ENCODE results near the gene CDH4.
"Not testable (repeated sequence)": the region's sequence is repeated elsewhere in the genome, so short reads cannot be mapped to it uniquely, and the experiment has no call there.

CDH4 gene

DNA sequence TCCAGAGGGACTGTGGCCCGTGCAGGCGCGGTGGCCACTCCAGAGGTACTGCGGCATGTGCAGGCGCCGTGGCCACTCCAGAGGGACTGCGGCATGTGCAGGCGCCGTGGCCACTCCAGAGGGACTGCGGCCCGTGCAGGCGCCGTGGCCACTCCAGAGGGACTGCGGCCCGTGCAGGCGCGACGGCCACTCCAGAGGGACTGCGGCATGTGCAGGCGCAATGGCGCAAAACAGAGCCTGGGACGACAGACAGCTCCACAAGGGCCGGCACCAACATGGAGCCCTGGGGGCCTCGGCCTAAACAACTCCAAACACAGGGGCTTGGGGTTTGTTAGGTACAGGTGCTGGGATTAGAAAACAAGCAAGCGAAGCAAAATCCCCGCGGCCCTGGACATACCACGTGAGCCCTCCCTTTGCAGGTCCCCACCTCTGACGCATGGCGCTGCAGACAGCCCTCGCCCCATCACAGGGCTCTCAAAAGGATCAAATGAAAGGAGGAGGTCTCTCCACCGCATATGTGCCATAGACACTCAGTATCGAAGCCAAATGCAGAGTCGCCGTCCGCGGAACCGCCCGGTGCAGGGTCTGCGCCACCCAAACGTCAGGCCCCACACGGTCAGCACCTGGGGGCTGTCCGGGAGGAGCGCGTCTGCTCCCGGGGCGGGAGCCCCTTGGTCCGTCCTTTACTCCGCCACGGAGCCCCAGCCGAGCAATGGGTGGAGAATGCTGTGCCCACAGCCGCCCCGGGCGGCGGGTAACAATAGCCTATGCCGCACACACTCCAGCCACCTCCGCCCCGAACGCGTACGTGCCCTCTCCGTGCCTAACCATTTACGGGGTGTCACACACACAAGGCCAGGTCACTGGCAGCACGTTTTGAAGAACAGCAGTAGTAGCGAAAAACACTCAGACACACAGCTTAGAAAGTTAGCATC lies 727.9 kb downstream of the CDH4 start:
- no peak for TF ChIP-seq CTCF (IDR thresholded peaks at IDR 0.05; ENCODE audit: low read length, missing control alignments)
- no peak for DNase-seq (ENCODE audit: low read depth)

DNA sequence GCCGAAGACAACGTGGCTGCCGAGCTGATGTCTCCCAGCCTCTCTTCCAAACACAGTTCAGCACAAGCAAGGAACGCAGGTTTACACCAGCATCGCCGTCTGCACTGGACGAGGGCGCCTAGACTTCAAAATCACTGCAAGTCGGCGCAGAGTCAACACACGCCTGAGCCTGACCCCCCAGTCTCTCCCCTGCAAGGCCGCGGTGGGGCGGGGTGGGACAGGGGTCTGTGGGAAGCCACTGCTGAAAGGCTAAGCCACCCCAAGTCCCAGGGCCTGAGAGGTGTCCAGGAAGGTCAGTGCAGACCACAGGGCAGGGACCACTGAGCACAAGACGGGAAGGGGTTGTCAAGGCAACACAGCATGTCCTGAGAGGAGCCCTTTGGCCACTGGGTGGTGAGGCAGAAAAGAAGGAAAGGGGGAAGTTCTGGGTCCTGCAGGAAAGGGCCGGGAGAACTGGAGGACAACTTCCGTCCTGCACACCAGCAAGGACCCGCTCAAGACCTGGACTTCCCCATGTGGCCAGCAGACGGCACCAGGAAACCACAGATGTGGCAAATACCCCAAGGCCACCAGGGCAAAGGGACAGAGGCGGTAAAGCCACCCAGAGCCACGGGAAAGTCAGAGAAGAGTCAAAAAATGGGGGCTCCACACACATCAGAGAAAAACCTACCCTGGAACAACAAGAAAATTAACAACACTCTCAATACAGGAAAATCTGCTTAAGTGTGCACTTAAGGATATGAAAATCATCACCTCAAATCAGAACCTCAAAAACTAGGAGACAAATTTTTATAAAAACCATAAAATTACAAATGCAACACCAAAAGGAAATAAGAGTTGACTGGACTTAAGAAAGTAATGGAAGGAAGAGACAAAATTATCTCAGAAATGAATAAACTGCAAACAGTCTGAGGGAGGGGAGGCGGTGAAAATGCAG lies 728.9 kb downstream of the CDH4 start:
- no peak overlapping the region for H3K4me3 ChIP-seq (replicated peaks; ENCODE audit: low read depth, low read length)
- peak; percentile 53 for DNase-seq (ENCODE audit: low read depth)
- TF ChIP-seq CTCF (IDR thresholded peaks at IDR 0.05; ENCODE audit: low read length, missing control alignments): peak; percentile 73

More for the DNA sequence above, 727.9 kb downstream of the CDH4 start:
- no peak overlapping the region for H3K4me3 ChIP-seq (replicated peaks; ENCODE audit: low read depth, low read length)

- not testable (repeated sequence) for DNase-seq (ENCODE audit: low read depth); H3K4me3 ChIP-seq (replicated peaks; ENCODE audit: low read depth, low read length)
These were observed 729.6 kb downstream of the CDH4 start for GRCh38 chr20:61981691-61982090.

DNA sequence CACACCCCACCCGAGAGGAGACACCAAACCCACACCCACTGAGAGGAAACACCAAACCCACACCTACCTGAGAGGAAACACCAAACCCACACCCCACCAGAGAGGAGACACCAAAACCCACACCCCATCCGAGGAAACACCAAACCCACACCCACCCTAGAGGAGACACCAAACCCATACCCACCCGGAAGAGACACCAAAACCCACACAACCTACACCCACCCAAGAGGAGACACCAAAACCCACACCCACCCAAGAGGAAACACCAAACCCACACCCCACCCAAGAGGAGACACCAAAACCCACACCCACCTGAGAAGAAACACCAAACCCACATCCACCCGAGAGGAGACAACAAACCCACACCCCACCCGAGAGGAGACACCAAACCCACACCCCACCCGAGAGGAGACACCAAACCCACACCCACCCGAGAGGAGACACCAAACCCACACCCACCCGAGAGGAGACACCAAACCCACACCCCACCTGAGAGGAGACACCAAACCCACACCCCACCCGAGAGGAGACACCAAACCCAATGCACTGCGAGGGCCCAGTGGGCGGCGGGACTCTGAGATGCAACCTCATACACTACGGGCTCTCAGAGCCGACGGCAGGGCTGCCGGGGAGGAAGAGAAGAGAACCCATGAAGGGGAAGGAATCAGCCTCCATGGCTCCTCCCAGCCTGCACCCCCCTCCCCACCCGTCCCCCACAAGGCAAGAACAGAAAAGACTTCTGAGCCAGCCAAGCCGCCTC lies 730.3 kb downstream of the CDH4 start:
- TF ChIP-seq CTCF (IDR thresholded peaks at IDR 0.05; ENCODE audit: low read length, missing control alignments): no peak
- H3K4me3 ChIP-seq (replicated peaks; ENCODE audit: low read depth, low read length): no peak overlapping the region
- no peak for DNase-seq (ENCODE audit: low read depth)

- no peak overlapping the region for H3K4me3 ChIP-seq (replicated peaks; ENCODE audit: low read depth, low read length)
- TF ChIP-seq CTCF (IDR thresholded peaks at IDR 0.05; ENCODE audit: low read length, missing control alignments): no peak
These were observed 730.9 kb downstream of the CDH4 start for GRCh38 chr20:61982951-61983315.

DNA sequence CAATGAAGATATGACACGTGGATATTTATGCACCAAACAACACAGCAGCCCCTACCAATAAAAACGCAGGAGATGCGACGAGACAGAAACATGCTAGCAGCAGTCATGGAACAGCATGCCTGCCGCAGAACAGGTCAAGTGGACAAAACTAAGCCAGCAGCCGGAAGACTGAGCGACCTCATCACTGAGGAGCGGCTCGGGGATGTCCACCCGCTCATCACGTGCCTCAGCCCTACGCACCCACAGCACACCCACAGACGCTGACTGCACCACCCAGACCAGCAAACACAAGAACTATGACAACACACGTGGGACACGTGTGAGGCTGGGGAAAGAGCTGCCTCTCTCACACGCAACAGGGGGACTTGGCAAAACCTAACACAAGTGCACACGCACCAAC lies 731.9 kb downstream of the CDH4 start:
- DNase-seq (ENCODE audit: low read depth): no peak
- no peak for TF ChIP-seq CTCF (IDR thresholded peaks at IDR 0.05; ENCODE audit: low read length, missing control alignments)
- H3K4me3 ChIP-seq (replicated peaks; ENCODE audit: low read depth, low read length): no peak overlapping the region

More at GRCh38 chr20:61982951-61983315, 730.9 kb downstream of the CDH4 start:
- DNase-seq (ENCODE audit: low read depth): no peak

- DNase-seq (ENCODE audit: low read depth): not testable (repeated sequence)
These were observed 732.4 kb downstream of the CDH4 start for GRCh38 chr20:61984431-61984830.

More at GRCh38 chr20:61984431-61984830, 732.4 kb downstream of the CDH4 start:
- not testable (repeated sequence) for H3K4me3 ChIP-seq (replicated peaks; ENCODE audit: low read depth, low read length)
